PC-3 (cell line): ENCODE data around the gene SOBP. TPM values are rescaled to one million over a fixed set of nuclear protein-coding genes. Genes with fewer than 3 reads are reported as not detected.

Experiments used
- ATAC-seq: fragments of 200-7000 bp; cut with Tn5 transposase; 2 replicates; pipeline ENCODE4 v1.9.1; 2020; ENCODE audit warnings: mild to moderate bottlenecking, moderate library complexity
- BruUV-seq: library from RNA; stranded (reverse); fragments of 400-500 nt; replicated peaks from 2 replicates; lab custom pipeline; 2021; lab: Mats Ljungman, UMichigan
- CTCF ChIA-PET: fragments of 300-600 bp; sonication (Branson Sonifier 250); formaldehyde crosslinking; loops from one replicate; lab custom pipeline; 2022; ENCODE audit warnings: antibody characterized with exemption; lab: Charles Lee
- POLR2A ChIA-PET: fragments of 300-600 bp; sonication (Branson Sonifier 250); formaldehyde crosslinking; loops from one replicate; lab custom pipeline; 2022; ENCODE audit warnings: antibody characterized with exemption; ENCODE audit not compliant: unreplicated experiment; lab: Charles Lee
- DNase-seq: peaks from one replicate; pipeline ENCODE4 v3.0.0-alpha.2; 2015
- H2AFZ ChIP-seq: fragments of 300-600 bp; sonication (generic); 2 replicates; pipeline ENCODE4 v1.6.0; 2016; ENCODE audit warnings: antibody characterized with exemption, low read length
- H3F3A ChIP-seq: fragments of 300-600 bp; sonication (generic); one replicate; pipeline ENCODE4 v1.6.0; 2017; ENCODE audit warnings: antibody characterized with exemption, low read length, control low read depth, mild to moderate bottlenecking; ENCODE audit not compliant: unreplicated experiment
- H3K27ac ChIP-seq: fragments of 300-600 bp; sonication (generic); 2 replicates; pipeline ENCODE4 v1.5.1; 2016; ENCODE audit warnings: mild to moderate bottlenecking, low read length
- H3K27me3 ChIP-seq: fragments of 300-600 bp; sonication (generic); 2 replicates; pipeline ENCODE4 v1.6.1; 2016; ENCODE audit warnings: low read length, mixed read lengths
- H3K36me3 ChIP-seq: fragments of 300-600 bp; sonication (generic); 2 replicates; pipeline ENCODE4 v1.6.1; 2016; ENCODE audit warnings: low read depth, mixed run types, low read length, mixed read lengths
- H3K4me1 ChIP-seq: fragments of 300-600 bp; sonication (generic); 2 replicates; pipeline ENCODE4 v1.5.1; 2016; ENCODE audit warnings: low read length; ENCODE audit not compliant: insufficient read depth
- H3K4me2 ChIP-seq: fragments of 300-600 bp; sonication (generic); 2 replicates; pipeline ENCODE4 v1.6.0; 2016; ENCODE audit warnings: low read length
- H3K4me3 ChIP-seq: fragments of 300-600 bp; sonication (generic); 2 replicates; pipeline ENCODE4 v1.5.1; 2016; ENCODE audit warnings: mild to moderate bottlenecking, low read length, mixed read lengths
- H3K79me2 ChIP-seq: fragments of 300-600 bp; sonication (generic); 2 replicates; pipeline ENCODE4 v1.6.1; 2017; ENCODE audit warnings: low read length, mixed read lengths
- H3K9ac ChIP-seq: fragments of 300-600 bp; sonication (generic); 2 replicates; pipeline ENCODE4 v1.6.0; 2016; ENCODE audit warnings: mild to moderate bottlenecking, low read length
- H3K9me2 ChIP-seq: fragments of 300-600 bp; sonication (generic); replicated peaks from 2 replicates; pipeline ENCODE4 v1.6.1; 2016; ENCODE audit warnings: mixed run types, low read length, mixed read lengths
- H3K9me3 ChIP-seq: fragments of 300-600 bp; sonication (generic); 2 replicates; pipeline ENCODE4 v1.6.1; 2016; ENCODE audit warnings: low read length, mixed read lengths
- H4K20me1 ChIP-seq: fragments of 300-600 bp; sonication (generic); 2 replicates; pipeline ENCODE4 v1.6.1; 2016; ENCODE audit warnings: low read length, mixed read lengths
- CTCF ChIP-seq: fragments of 300-600 bp; sonication (generic); conservative IDR thresholded peaks from 2 replicates; pipeline ENCODE4 v1.5.1; 2017; ENCODE audit warnings: antibody characterized with exemption, low read depth, mild to moderate bottlenecking, low read length
- EZH2 ChIP-seq: fragments of 300-600 bp; sonication (generic); IDR thresholded peaks from one replicate; pipeline ENCODE4 v1.6.1; 2017; ENCODE audit warnings: antibody characterized with exemption, mild to moderate bottlenecking, low read length; ENCODE audit not compliant: unreplicated experiment
- EZH2phosphoT487 ChIP-seq: fragments of 300-600 bp; sonication (generic); IDR thresholded peaks from 2 replicates; pipeline ENCODE4 v1.6.1; 2018; ENCODE audit warnings: mild to moderate bottlenecking, antibody characterized with exemption, low read length, borderline replicate concordance
- intact Hi-C: fragments of 100-400 bp; cut with micrococcal nuclease; formaldehyde crosslinking; loops from 2 replicates; pipeline ENCODE4 v1.9.0; 2023
- total RNA-seq: library from RNA; depleted of rRNA; stranded (reverse); fragments of >200 nt; gene quantifications from 2 replicates; pipeline ENCODE4 v1.2.3, GENCODE V29; 2014

The SOBP gene
- total RNA-seq, 1 experiment from 2014 or later, result 0.15 TPM

GRCh38 chr6:107703606-107704005 is 213.7 kb downstream of the SOBP start:
- no peak overlapping the region for H3K4me2 ChIP-seq
- no peaks in the 10 kb centered on the region for H3K79me2 ChIP-seq
- H4K20me1 ChIP-seq, result no peaks in the 10 kb centered on the region
- TF ChIP-seq CTCF (no peak), EZH2phosphoT487 (no peak), EZH2 (no peak)
- H3K27me3 ChIP-seq, result no peaks in the 10 kb centered on the region
- H3K9ac ChIP-seq, result no peak overlapping the region
- no peak overlapping the region for H2AFZ ChIP-seq
- intact Hi-C loops, result no loop called here
- ChIA-PET CTCF (interaction anchor here (0.6 kb wide), 1 partner anchor 64 kb away, joined by 5 read pairs; no protein-coding TSS in a partner anchor), POLR2A (no interaction called here)
- no peaks in the 10 kb centered on the region for H3K36me3 ChIP-seq
- DNase-seq (no peak), ATAC-seq (no peak)
- H3K9me3 ChIP-seq, result no peaks in the 10 kb centered on the region
- BruUV-seq, result no TSS peak
- no peaks in the 10 kb centered on the region for H3F3A ChIP-seq
- no peaks in the 10 kb centered on the region for H3K4me1 ChIP-seq
- no peak overlapping the region for H3K27ac ChIP-seq
- H3K4me3 ChIP-seq, result no peak overlapping the region
- no peaks in the 10 kb centered on the region for H3K9me2 ChIP-seq

GRCh38 chr6:107704347-107705013 is 214.6 kb downstream of the SOBP start:
- H3K79me2 ChIP-seq, result no peaks in the 10 kb centered on the region
- no peaks in the 10 kb centered on the region for H3K4me1 ChIP-seq
- no peak overlapping the region for H3K9ac ChIP-seq
- H3K4me2 ChIP-seq, result peak overlapping the region; percentile 59
- no peaks in the 10 kb centered on the region for H3F3A ChIP-seq
- ChIA-PET POLR2A (no interaction called here), CTCF (interaction anchor here (0.7 kb wide), 1 partner anchor 129 kb away, joined by 3 read pairs; no protein-coding TSS in a partner anchor)
- ATAC-seq, result no peak
- peak overlapping the region; percentile 15; the same call in 1 of the 2 replicates for H3K4me3 ChIP-seq
- H3K27me3 ChIP-seq, result no peaks in the 10 kb centered on the region; the same call in 1 of the 2 replicates
- DNase-seq, result peak; percentile 51
- H2AFZ ChIP-seq, result peak overlapping the region; percentile 38; the same call in 1 of the 2 replicates
- H3K9me2 ChIP-seq, result no peaks in the 10 kb centered on the region
- no peak overlapping the region for H3K27ac ChIP-seq
- no peaks in the 10 kb centered on the region for H3K9me3 ChIP-seq
- BruUV-seq, result no TSS peak
- TF ChIP-seq EZH2, result no peak
- TF ChIP-seq EZH2phosphoT487, result no peak
- TF ChIP-seq CTCF, result peak; percentile 79
- intact Hi-C loops, result no loop called here
- H4K20me1 ChIP-seq, result no peaks in the 10 kb centered on the region
- H3K36me3 ChIP-seq, result no peaks in the 10 kb centered on the region

- H3F3A ChIP-seq, result no peaks in the 10 kb centered on the region
- no peak overlapping the region for H3K9ac ChIP-seq
- no peaks in the 10 kb centered on the region for H3K36me3 ChIP-seq
- CTCF ChIA-PET, result no interaction called here
- H3K79me2 ChIP-seq, result no peaks in the 10 kb centered on the region
- intact Hi-C loops, result no loop called here
- ATAC-seq (no peak), DNase-seq (no peak)
- H3K4me1 ChIP-seq, result no peaks in the 10 kb centered on the region
- H3K9me2 ChIP-seq, result no peaks in the 10 kb centered on the region
- H2AFZ ChIP-seq, result no peak overlapping the region
- POLR2A ChIA-PET, result no interaction called here
- no peak overlapping the region for H3K27ac ChIP-seq
- H3K4me3 ChIP-seq, result no peak overlapping the region
- H4K20me1 ChIP-seq, result no peaks in the 10 kb centered on the region
- BruUV-seq, result no TSS peak
- peaks cover 6% of the 10 kb centered on the region; the same call in 1 of the 2 replicates for H3K27me3 ChIP-seq
- no peak overlapping the region for H3K4me2 ChIP-seq
- TF ChIP-seq EZH2phosphoT487, result no peak
- no peak for TF ChIP-seq EZH2
- no peak for TF ChIP-seq CTCF
- no peaks in the 10 kb centered on the region for H3K9me3 ChIP-seq
Observed at GRCh38 chr6:107706516-107707115, 216.7 kb downstream of the SOBP start.
